K562 (cell line): Measurements from ENCODE around the gene AGT. TPM values are rescaled to one million over a fixed set of nuclear protein-coding genes. Genes with fewer than 3 reads are reported as not detected.
"Not testable (repeated sequence)": the region's sequence is repeated elsewhere in the genome, so short reads cannot be mapped to it uniquely, and the experiment has no call there.

Experiments used
- ATAC-seq: fragments of 200-7000 bp; cut with Tn5 transposase; 3 replicates; pipeline ENCODE4 v1.9.1; 2020; ENCODE audit warnings: moderate library complexity
- BruUV-seq: library from RNA; stranded (reverse); fragments of 400-500 nt; replicated peaks from 2 replicates; lab custom pipeline; 2021; lab: Mats Ljungman, UMichigan
- CTCF ChIA-PET: fragments of 300-600 bp; formaldehyde crosslinking; extraction: SDS; loops from one replicate; lab custom pipeline; 2021; ENCODE audit warnings: low intra/inter-chr PET ratio; lab: Yijun Ruan, JAX
- POLR2A ChIA-PET: fragments of 300-600, 350-650 bp; sonication (Branson Sonifier 250); formaldehyde crosslinking; extraction: SDS; loops from one replicate; lab custom pipeline; 2021; ENCODE audit warnings: antibody characterized with exemption, inconsistent platforms; lab: Yijun Ruan, JAX
- DNase-seq, 4 experiments: peaks; one replicate each; pipeline versions ENCODE4 v3.0.0 to v3.0.0-alpha.2; 2011 to 2018; ENCODE audit warnings: low spot score in 3 of 4, mixed read lengths in 3 of 4; ENCODE audit errors: extremely low read depth in 1 of 4
- FAIRE-seq: peaks from 2 replicates; lab custom pipeline; 2011; peaks lifted over from hg19 to GRCh38; lab: Jason Lieb, UNC
- H2AFZ ChIP-seq: 2 replicates; pipeline ENCODE4 v1.6.0; 2011; ENCODE audit warnings: low read depth, low read length, control low read depth, inconsistent platforms
- H3K27ac ChIP-seq: fragments of 200-600 bp; 3 replicates; pipeline ENCODE4 v1.8.0; 2011; ENCODE audit warnings: low read depth, mild to moderate bottlenecking, control low read depth, inconsistent platforms, low read length, moderate library complexity, mixed read lengths; ENCODE audit errors: extremely low read depth
- H3K27me3 ChIP-seq, 2 experiments: fragments of 300-600 bp in 1 of 2; 2 replicates in 1 of 2; 3 replicates in 1 of 2; pipeline versions ENCODE4 v1.6.0 to v1.8.0; 2011; ENCODE audit warnings: inconsistent platforms in 2 of 2, low read length in 2 of 2, mild to moderate bottlenecking in 1 of 2, mixed read lengths in 1 of 2, moderate library complexity in 1 of 2; ENCODE audit not compliant: control insufficient read depth in 2 of 2, insufficient read depth in 2 of 2
- H3K36me3 ChIP-seq: fragments of 300-600 bp; 3 replicates; pipeline ENCODE4 v1.8.0; 2011; ENCODE audit warnings: mild to moderate bottlenecking, low read length, inconsistent platforms; ENCODE audit not compliant: control insufficient read depth, insufficient read depth
- H3K4me1 ChIP-seq, 2 experiments: fragments of 200-600 bp in 1 of 2; replicated peaks in 1 of 2; 2 replicates in 1 of 2; 3 replicates in 1 of 2; pipeline versions ENCODE4 v1.5.1 to v1.8.0; 2011; ENCODE audit warnings: inconsistent platforms in 2 of 2, low read length in 2 of 2, mild to moderate bottlenecking in 1 of 2, mixed read lengths in 1 of 2, moderate library complexity in 1 of 2; ENCODE audit not compliant: control insufficient read depth in 2 of 2, insufficient read depth in 2 of 2
- H3K4me2 ChIP-seq: 2 replicates; pipeline ENCODE4 v1.6.1; 2011; ENCODE audit warnings: low read length, control low read depth, inconsistent platforms, mixed read lengths; ENCODE audit not compliant: insufficient read depth
- H3K4me3 ChIP-seq: fragments of 200-600 bp; sonication (generic), shearing (Covaris generic); 2 replicates; pipeline ENCODE4 v1.5.1; 2016; ENCODE audit warnings: control low read depth, inconsistent platforms
- H3K79me2 ChIP-seq: fragments of 200-600 bp; 3 replicates; pipeline ENCODE4 v1.8.0; 2011; ENCODE audit warnings: low read length, inconsistent platforms; ENCODE audit not compliant: control insufficient read depth, insufficient read depth
- H3K9ac ChIP-seq, 2 experiments: 2 replicates each; pipeline versions ENCODE4 v1.6.0 to v1.6.1; 2011; ENCODE audit warnings: low read depth in 2 of 2, low read length in 2 of 2, control low read depth in 1 of 2, inconsistent platforms in 1 of 2, mild to moderate bottlenecking in 1 of 2, mixed read lengths in 1 of 2; ENCODE audit not compliant: insufficient read depth in 1 of 2
- H3K9me1 ChIP-seq: one replicate; pipeline ENCODE4 v1.6.0; 2011; ENCODE audit warnings: inconsistent platforms, mild to moderate bottlenecking, low read length, moderate library complexity; ENCODE audit not compliant: control insufficient read depth, insufficient read depth
- H3K9me3 ChIP-seq: replicated peaks from 2 replicates; pipeline ENCODE4 v1.5.1; 2011; ENCODE audit warnings: low read depth, low read length, inconsistent platforms; ENCODE audit not compliant: control insufficient read depth, insufficient read depth
- H4K20me1 ChIP-seq: replicated peaks from 2 replicates; pipeline ENCODE4 v1.6.1; 2011; ENCODE audit warnings: low read length, inconsistent platforms, mixed read lengths; ENCODE audit not compliant: control insufficient read depth, insufficient read depth
- CREB1 ChIP-seq, 2 experiments: sonication (generic) in 1 of 2; formaldehyde crosslinking in 1 of 2; IDR thresholded peaks; 2 replicates each; pipeline versions ENCODE4 v1.6.1 to v1.8.0; 2012 to 2022; ENCODE audit warnings: inconsistent platforms in 1 of 2, mild to moderate bottlenecking in 1 of 2, missing genetic modification reagents in 1 of 2, moderate library complexity in 1 of 2
- DLX4 ChIP-seq: fragments of 250-450 bp; sonication (Bioruptor Pico); IDR thresholded peaks from 2 replicates; pipeline ENCODE4 v1.6.1; 2021; ENCODE audit warnings: mild to moderate bottlenecking
- SREBF1 ChIP-seq: fragments of 150-350 bp; IDR thresholded peaks from 2 replicates; pipeline ENCODE4 v1.6.1; 2014; ENCODE audit warnings: antibody characterized with exemption, low read depth, low read length, borderline replicate concordance
- WGBS: fragments of 100-300 bp; shearing (Covaris generic); methylation state at CpG from one replicate; pipeline ENCODE4 v1.1.6; 2016; ENCODE audit warnings: low coverage, mixed read lengths; ENCODE audit not compliant: insufficient coverage; ENCODE audit errors: missing lambda C conversion rate; 5-methylcytosine and 5-hydroxymethylcytosine counted together
- in situ Hi-C: fragments of 300-500 bp; cut with MboI; formaldehyde crosslinking; loops from 4 replicates; pipeline ENCODE4 v1.15.0; 2018; ENCODE audit warnings: inconsistent platforms, mixed read lengths
- intact Hi-C: fragments of 100-400 bp; cut with micrococcal nuclease; formaldehyde crosslinking; loops from 2 replicates; pipeline ENCODE4 v1.14.2; 2022
- polyA plus RNA-seq, 8 experiments: library from polyadenylated mRNA; depleted of rRNA in 4 of 8; stranded (reverse) in 5 of 8; unstranded in 3 of 8; fragments of >200 nt; fragmentation: Nextera tagmentation in 2 of 8; fragmentation: Illumina TruSeq in 1 of 8; extraction: Ambion mirVana in 2 of 8; extraction: Trizol in 1 of 8; gene quantifications; 2 replicates each; pipeline versions ENCODE4 v1.2.1 to v1.2.3, GENCODE V29; 2011 to 2014; ENCODE audit warnings: inconsistent platforms in 1 of 8, missing spikeins in 1 of 8
- total RNA-seq, 7 experiments: library from RNA; depleted of rRNA in 6 of 7; stranded (reverse); fragments of >200 nt in 6 of 7; fragmentation: Illumina TruSeq in 2 of 7; extraction: Trizol in 2 of 7; gene quantifications; 2 replicates each; pipeline versions ENCODE4 v1.2.1 to v1.2.3, GENCODE V29; 2011 to 2021; ENCODE audit warnings: low replicate concordance in 1 of 7

Gene AGT
- total and polyA plus RNA-seq, 9 of the 15 experiments (the other 6 are each of a cell fraction or from before 2014, with no cell fraction given), result 0.40 TPM; not detected in 8

- TF ChIP-seq CREB1 (IDR thresholded peaks at IDR 0.05) (no peak), CREB1 (CRISPR knock-in tag; IDR thresholded peaks at IDR 0.05) (no peak), SREBF1 (no peak), DLX4 (CRISPR knock-in tag) (no peak)
Measured at GRCh38 chr1:230725256-230726012, 11.5 kb upstream of the AGT start (continued).

GRCh38 chr1:230721849-230722522 is 8.1 kb upstream of the AGT start:
- H3K27me3 ChIP-seq, H3K36me3 ChIP-seq, in situ Hi-C loops, H3K4me3 ChIP-seq, H3K4me1 ChIP-seq, H3K9ac ChIP-seq, H3K4me2 ChIP-seq, BruUV-seq, H3K79me2 ChIP-seq, FAIRE-seq, intact Hi-C loops, H3K27ac ChIP-seq, ATAC-seq, CTCF ChIA-PET, H3K9me1 ChIP-seq, H4K20me1 ChIP-seq, H3K9me3 ChIP-seq, POLR2A ChIA-PET, H2AFZ ChIP-seq, DNase-seq: not testable (repeated sequence)
- 3% methylated on average over 3 of the region's 3 CpGs for WGBS
